Psoas muscle (tissue), 8 donors: ENCODE results near the gene CENPV. TPM values are rescaled to one million over a fixed set of nuclear protein-coding genes. Genes with fewer than 3 reads are reported as not detected.
A peak's percentile ranks its signal among the peaks of the same experiment; 100 is the strongest.

Experiments used
- ATAC-seq, 4 donors: fragments of 200-7000 bp; cut with Tn5 transposase; one replicate each; pipeline ENCODE4 v1.9.1; 2020; ENCODE audit warnings: moderate library complexity in 3 of 4, mild to moderate bottlenecking in 2 of 4
- DNase-seq, 2 donors: peaks; one replicate each; pipeline ENCODE4 v3.0.0-alpha.2; 2020
- H3K27ac ChIP-seq: fragments of 200-600 bp; one replicate; pipeline ENCODE4 v1.8.0; 2022
- H3K27me3 ChIP-seq, 3 donors: fragments of 200-600 bp in 1 of 3; one replicate each; pipeline versions ENCODE4 v1.6.1 to v1.8.0; 2013 to 2022; ENCODE audit warnings: low read length in 2 of 3, mild to moderate bottlenecking in 2 of 3, moderate library complexity in 1 of 3; ENCODE audit not compliant: insufficient read depth in 3 of 3
- H3K36me3 ChIP-seq, 2 donors: fragments of 200-600 bp in 1 of 2; one replicate each; pipeline versions ENCODE4 v1.6.1 to v1.8.0; 2013 to 2022; ENCODE audit warnings: low read depth in 1 of 2, mild to moderate bottlenecking in 1 of 2, moderate library complexity in 1 of 2; ENCODE audit not compliant: insufficient read depth in 1 of 2
- H3K4me1 ChIP-seq: fragments of 200-600 bp; one replicate; pipeline ENCODE4 v1.8.0; 2022
- H3K4me3 ChIP-seq: fragments of 200-600 bp; one replicate; pipeline ENCODE4 v1.8.0; 2022; ENCODE audit warnings: mild to moderate bottlenecking
- H3K9me3 ChIP-seq: fragments of 200-600 bp; one replicate; pipeline ENCODE4 v1.8.0; 2022
- WGBS, 3 donors: extraction: QIAGEN DNeasy Blood & Tissue Kit; methylation state at CpG; one replicate each; pipeline versions ENCODE4 v1.1.6 to v1.1.7; 2013; 5-methylcytosine and 5-hydroxymethylcytosine counted together
- intact Hi-C, 2 donors: fragments of 100-400 bp; cut with DNase I; formaldehyde crosslinking; loops; one replicate each; pipeline versions ENCODE4 v1.11.0 to v1.14.2; 2022
- polyA plus RNA-seq, 3 donors: library from polyadenylated mRNA; stranded (reverse); fragments of 200-250 nt; gene quantifications; one replicate each; pipeline ENCODE4 v1.2.3, GENCODE V29; 2013
- total RNA-seq, 4 donors: library from RNA; stranded (reverse); fragmentation: NEBNext Ultra II Directional in 2 of 4; extraction: Animal tissue kit (Norgen Biotek cat#: 25700) in 2 of 4; gene quantifications; one replicate each; pipeline versions ENCODE4 v1.2.1 to v1.2.4, GENCODE V29; 2021 to 2023
- TF ChIP-seq, protein P1 (sequence below): fragments of 200-600 bp; IDR thresholded peaks from one replicate; pipeline ENCODE4 v1.8.0; 2022; ENCODE audit warnings: antibody characterized with exemption
- donor health status: healthy with polysubstance abuse.
- donor health status: DM: no; HTN: no; CAD: no; lungs with moderate emphysema.
- donor health status: Bipolar disorder and iron deficiency.
- donor health status: healthy.
- donor health status: DM: yes; HTN: yes; CAD: no.
- donor health status: DM: no; HTN: no; CAD: no.
- donor health status: DM: no; HTN: no; CAD: no.
- donor health status: DM: yes; HTN: yes; CAD: no.

CENPV gene
- total and polyA plus RNA-seq, 7 donors: 29.6 to 68.3 (median 36.5) TPM

DNA sequence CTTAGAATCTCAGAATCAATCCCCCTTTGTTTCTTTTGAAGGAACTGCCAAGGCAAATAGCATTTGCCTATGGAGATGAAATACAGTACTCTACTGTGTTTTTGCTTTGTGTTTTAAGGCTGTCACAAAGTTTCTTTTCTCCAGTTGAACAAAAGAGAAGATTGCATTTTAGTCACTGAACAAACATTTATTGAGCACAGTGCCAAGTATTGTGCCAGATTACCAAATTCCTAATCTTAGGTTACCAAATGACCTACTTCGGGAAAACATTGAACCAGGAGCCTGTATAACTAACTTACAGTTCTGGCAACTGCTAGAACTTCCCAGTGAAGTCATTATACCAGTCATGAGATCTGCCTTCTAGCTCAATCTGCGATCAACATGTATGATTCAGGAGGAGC is 24.7 kb upstream of the CENPV start:
- H3K27ac ChIP-seq: peak overlapping the region; percentile 99
- TF ChIP-seq, protein P1, sequence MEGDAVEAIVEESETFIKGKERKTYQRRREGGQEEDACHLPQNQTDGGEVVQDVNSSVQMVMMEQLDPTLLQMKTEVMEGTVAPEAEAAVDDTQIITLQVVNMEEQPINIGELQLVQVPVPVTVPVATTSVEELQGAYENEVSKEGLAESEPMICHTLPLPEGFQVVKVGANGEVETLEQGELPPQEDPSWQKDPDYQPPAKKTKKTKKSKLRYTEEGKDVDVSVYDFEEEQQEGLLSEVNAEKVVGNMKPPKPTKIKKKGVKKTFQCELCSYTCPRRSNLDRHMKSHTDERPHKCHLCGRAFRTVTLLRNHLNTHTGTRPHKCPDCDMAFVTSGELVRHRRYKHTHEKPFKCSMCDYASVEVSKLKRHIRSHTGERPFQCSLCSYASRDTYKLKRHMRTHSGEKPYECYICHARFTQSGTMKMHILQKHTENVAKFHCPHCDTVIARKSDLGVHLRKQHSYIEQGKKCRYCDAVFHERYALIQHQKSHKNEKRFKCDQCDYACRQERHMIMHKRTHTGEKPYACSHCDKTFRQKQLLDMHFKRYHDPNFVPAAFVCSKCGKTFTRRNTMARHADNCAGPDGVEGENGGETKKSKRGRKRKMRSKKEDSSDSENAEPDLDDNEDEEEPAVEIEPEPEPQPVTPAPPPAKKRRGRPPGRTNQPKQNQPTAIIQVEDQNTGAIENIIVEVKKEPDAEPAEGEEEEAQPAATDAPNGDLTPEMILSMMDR: no peak
- H3K9me3 ChIP-seq: no peaks in the 10 kb centered on the region
- ATAC-seq (peak in 3 of 4 donors; percentile 17 to 50 (median 19)), DNase-seq (peak in 1 of 2 donors; percentile 1)
- no peaks in the 10 kb centered on the region for H3K27me3 ChIP-seq
- peaks cover 2 to 12% of the 10 kb centered on the region in 2 donors for H3K36me3 ChIP-seq
- no peak overlapping the region for H3K4me3 ChIP-seq
- intact Hi-C loops: no loop called here
- peaks cover 22% of the 10 kb centered on the region for H3K4me1 ChIP-seq
- WGBS, 3 donors: 28 to 50% (median 39%) methylated on average over 2 of the region's 2 CpGs

- Histone ChIP-seq H3K4me1 (peaks cover 24% of the 10 kb centered on the region), H3K27ac (peak overlapping the region; percentile 88), H3K27me3 (no peaks in the 10 kb centered on the region), H3K4me3 (no peak overlapping the region), H3K9me3 (no peaks in the 10 kb centered on the region), H3K36me3 (no peaks in the 10 kb centered on the region)
- intact Hi-C loops: no loop called here
- TF ChIP-seq, protein P1: no peak
- peak; percentile 67 to 77 (median 73) for ATAC-seq
- DNase-seq: peak in 1 of 2 donors; percentile 32
- 77 to 82% (median 81%) methylated on average over 16 of the region's 16 CpGs for WGBS, 3 donors
These were observed 21.1 kb upstream of the CENPV start for GRCh38 chr17:16374146-16374938.

GRCh38 chr17:16371742-16372141 is 18.5 kb upstream of the CENPV start:
- H3K27ac ChIP-seq: peak overlapping the region; percentile 88
- H3K27me3 ChIP-seq: no peaks in the 10 kb centered on the region
- DNase-seq: no peak
- 14 to 19% (median 18%) methylated on average over 5 of the region's 5 CpGs for WGBS, 3 donors
- H3K36me3 ChIP-seq: no peaks in the 10 kb centered on the region
- ATAC-seq: peak; percentile 85 to 90 (median 88)
- TF ChIP-seq, protein P1: no peak
- H3K4me1 ChIP-seq: peaks cover 24% of the 10 kb centered on the region
- H3K4me3 ChIP-seq: no peak overlapping the region
- no peaks in the 10 kb centered on the region for H3K9me3 ChIP-seq
- intact Hi-C loops: no loop called here

DNA sequence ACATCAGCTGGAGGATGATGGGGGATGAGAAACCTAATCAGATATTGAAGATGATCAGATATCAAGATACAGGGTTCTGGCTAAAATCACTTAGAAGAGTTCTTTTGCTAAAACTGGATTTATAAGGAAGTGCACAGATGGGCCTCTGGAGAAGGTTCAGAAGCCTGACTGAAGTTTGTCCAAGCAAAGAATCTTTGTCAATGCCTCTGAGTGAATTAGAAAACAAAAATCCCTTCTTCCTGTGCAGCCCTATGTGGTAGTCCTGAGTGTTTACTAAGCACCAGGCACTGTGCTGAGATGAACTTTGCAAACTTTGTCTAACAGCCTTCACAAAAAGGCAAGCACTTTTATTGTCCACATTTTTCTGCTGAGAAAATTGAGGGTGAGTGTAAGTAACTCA is 11.4 kb upstream of the CENPV start:
- no peak for ATAC-seq
- DNase-seq: no peak
- TF ChIP-seq, protein P1: no peak
- Histone ChIP-seq H3K27ac (peak overlapping the region; percentile 51), H3K9me3 (no peaks in the 10 kb centered on the region), H3K27me3 (no peaks in the 10 kb centered on the region), H3K4me3 (no peak overlapping the region), H3K36me3 (no peaks in the 10 kb centered on the region), H3K4me1 (peaks cover 4% of the 10 kb centered on the region)
- intact Hi-C loops: loop anchor here (2.0 to 5.0 kb wide), 3 partner anchors 73 to 156 kb away; no protein-coding TSS in a partner anchor
